A673 (cell line): ENCODE results near the gene SEPTIN1. TPM values are rescaled to one million over a fixed set of nuclear protein-coding genes. Genes with fewer than 3 reads are reported as not detected.
"Not testable (repeated sequence)": the region's sequence is repeated elsewhere in the genome, so short reads cannot be mapped to it uniquely, and the experiment has no call there.

Experiments used
- BruUV-seq: library from RNA; stranded (reverse); fragments of 400-500 nt; replicated peaks from 2 replicates; lab custom pipeline; 2021; lab: Mats Ljungman, UMichigan
- CTCF ChIA-PET: fragments of 300-600 bp; sonication (Branson Sonifier 250); formaldehyde crosslinking; loops from one replicate; lab custom pipeline; 2022; ENCODE audit warnings: antibody characterized with exemption; lab: Charles Lee
- POLR2A ChIA-PET: fragments of 300-600 bp; sonication (Branson Sonifier 250); formaldehyde crosslinking; loops from one replicate; lab custom pipeline; 2022; ENCODE audit warnings: antibody characterized with exemption; ENCODE audit not compliant: low non-redundant PET; lab: Charles Lee
- DNase-seq: peaks from one replicate; pipeline ENCODE4 v3.0.0-alpha.2; 2015; ENCODE audit warnings: low spot score
- H3K27ac ChIP-seq: fragments of 200-600 bp; sonication (generic); 2 replicates; pipeline ENCODE4 v1.5.1; 2016; ENCODE audit warnings: mixed run types, low read depth, mild to moderate bottlenecking, mixed read lengths, antibody characterized with exemption, low read length; ENCODE audit not compliant: poor library complexity, severe bottlenecking
- H3K27me3 ChIP-seq: fragments of 200-600 bp; sonication (generic); replicated peaks from 2 replicates; pipeline ENCODE4 v1.6.1; 2017; ENCODE audit warnings: mixed run types, low read depth, mild to moderate bottlenecking, mixed read lengths, antibody characterized with exemption, low read length; ENCODE audit not compliant: insufficient read depth, poor library complexity
- H3K36me3 ChIP-seq: fragments of 200-600 bp; sonication (generic); 2 replicates; pipeline ENCODE4 v1.6.1; 2016; ENCODE audit warnings: mixed run types, mild to moderate bottlenecking, mixed read lengths, antibody characterized with exemption, low read length; ENCODE audit not compliant: insufficient read depth, poor library complexity, severe bottlenecking
- H3K4me1 ChIP-seq: fragments of 200-600 bp; sonication (generic); 2 replicates; pipeline ENCODE4 v1.6.1; 2017; ENCODE audit warnings: mixed run types, mild to moderate bottlenecking, mixed read lengths, antibody characterized with exemption, low read length; ENCODE audit not compliant: insufficient read depth, poor library complexity, severe bottlenecking
- H3K4me3 ChIP-seq: fragments of 200-600 bp; sonication (generic); 2 replicates; pipeline ENCODE4 v1.5.1; 2016; ENCODE audit warnings: low read depth, mixed run types, mild to moderate bottlenecking, mixed read lengths, low read length; ENCODE audit not compliant: poor library complexity, severe bottlenecking
- H3K9me3 ChIP-seq: fragments of 200-600 bp; sonication (generic); 2 replicates; pipeline ENCODE4 v1.6.1; 2016; ENCODE audit warnings: mixed run types, low read depth, mild to moderate bottlenecking, mixed read lengths, antibody characterized with exemption, low read length; ENCODE audit not compliant: poor library complexity, severe bottlenecking
- CTCF ChIP-seq: fragments of 300-800, 200-600 bp; sonication (generic); conservative IDR thresholded peaks from 2 replicates; pipeline ENCODE4 v1.5.1; 2017; ENCODE audit warnings: low read depth, mild to moderate bottlenecking, antibody characterized with exemption, low read length, moderate library complexity, mixed read lengths
- EZH2 ChIP-seq: fragments of 200-600 bp; sonication (generic); IDR thresholded peaks from 2 replicates; pipeline ENCODE4 v1.6.1; 2017; ENCODE audit warnings: borderline replicate concordance, low read depth, mild to moderate bottlenecking, mixed read lengths, antibody characterized with exemption, low read length; ENCODE audit not compliant: poor library complexity, severe bottlenecking
- intact Hi-C: fragments of 100-400 bp; cut with micrococcal nuclease; formaldehyde crosslinking; loops from one replicate; pipeline ENCODE4 v1.10.0; 2022; ENCODE audit not compliant: unreplicated experiment
- total RNA-seq: library from RNA; stranded (reverse); gene quantifications from 2 replicates; pipeline ENCODE4 v1.2.3, GENCODE V29; 2021

Gene SEPTIN1
- total RNA-seq, 1 experiment from 2014 or later: 0.86 TPM

- Histone ChIP-seq H3K9me3 (no peaks in the 10 kb centered on the region), H3K4me3 (no peak overlapping the region), H3K27me3 (no peaks in the 10 kb centered on the region), H3K27ac (no peak overlapping the region), H3K36me3 (peaks cover 36% of the 10 kb centered on the region), H3K4me1 (peaks cover 2% of the 10 kb centered on the region)
- ChIA-PET POLR2A (interaction anchor here (0.5 kb wide), 1 partner anchor 295 kb away, joined by 4 read pairs; no protein-coding TSS in a partner anchor), CTCF (interaction anchor here (0.7 kb wide), 1 partner anchor 16 kb away, joined by 7 read pairs; no protein-coding TSS in a partner anchor)
- TF ChIP-seq EZH2 (no peak), CTCF (no peak)
- no TSS peak for BruUV-seq
- DNase-seq: no peak
- intact Hi-C loops: no loop called here
Observed at GRCh38 chr16:30348929-30349328, 33.4 kb downstream of the SEPTIN1 start.

GRCh38 chr16:30348113-30348512 is 34.2 kb downstream of the SEPTIN1 start:
- intact Hi-C loops: no loop called here
- no peaks in the 10 kb centered on the region for H3K4me1 ChIP-seq
- H3K36me3 ChIP-seq: peaks cover 28% of the 10 kb centered on the region
- no peak overlapping the region for H3K4me3 ChIP-seq
- ChIA-PET CTCF (no interaction called here), POLR2A (no interaction called here)
- DNase-seq: no peak
- no peaks in the 10 kb centered on the region for H3K27me3 ChIP-seq
- H3K27ac ChIP-seq: no peak overlapping the region
- no TSS peak for BruUV-seq
- H3K9me3 ChIP-seq: no peaks in the 10 kb centered on the region
- TF ChIP-seq CTCF: no peak
- no peak for TF ChIP-seq EZH2

GRCh38 chr16:30346286-30346685 is 36.1 kb downstream of the SEPTIN1 start:
- CTCF ChIA-PET: no interaction called here
- no peaks in the 10 kb centered on the region for H3K9me3 ChIP-seq
- H3K4me3 ChIP-seq: no peak overlapping the region
- H3K27me3 ChIP-seq: no peaks in the 10 kb centered on the region
- no TSS peak for BruUV-seq
- peaks cover 10% of the 10 kb centered on the region for H3K36me3 ChIP-seq
- POLR2A ChIA-PET: no interaction called here
- intact Hi-C loops: no loop called here
- no peak for DNase-seq
- no peak overlapping the region for H3K27ac ChIP-seq
- TF ChIP-seq EZH2 (no peak), CTCF (no peak)
- no peaks in the 10 kb centered on the region for H3K4me1 ChIP-seq

- CTCF ChIA-PET, H3K9me3 ChIP-seq, H3K27ac ChIP-seq, intact Hi-C loops, DNase-seq, POLR2A ChIA-PET, H3K27me3 ChIP-seq, BruUV-seq, H3K4me3 ChIP-seq, H3K4me1 ChIP-seq, H3K36me3 ChIP-seq: not testable (repeated sequence)
Observed at GRCh38 chr16:30343491-30343820, 38.9 kb downstream of the SEPTIN1 start.
